Astrocyte of the spinal cord (primary cell): Measurements from ENCODE around the gene FPGS.

Experiments used
- DNase-seq: peaks from one replicate; pipeline ENCODE4 v3.0.0; 2011; ENCODE audit warnings: low read depth, low spot score
- H3K4me3 ChIP-seq: 2 replicates; pipeline ENCODE4 v1.5.1; 2011; ENCODE audit warnings: low read depth, mild to moderate bottlenecking, low read length, moderate library complexity
- CTCF ChIP-seq: IDR thresholded peaks from 2 replicates; pipeline ENCODE4 v1.5.1; 2012; ENCODE audit warnings: low read depth, mild to moderate bottlenecking, low read length, inconsistent platforms
- in situ Hi-C: cut with HindIII; loops from 2 replicates; pipeline ENCODE4 v1.10.0; 2017; ENCODE audit warnings: low sequenced_read_pairs

The FPGS gene

GRCh38 chr9:127802576-127803443 is at the start of gene FPGS:
FPGS (plus strand) TSS chr9:127802882; CDS start chr9:127802925, 43 bp downstream.
- DNase-seq = peak; percentile 88
- no peak for TF ChIP-seq CTCF
- peak within 1 kb of the TSS; percentile 91 for H3K4me3 ChIP-seq
- in situ Hi-C loops = no loop called here

- no peak for DNase-seq
- in situ Hi-C loops = no loop called here
- no peak overlapping the region for H3K4me3 ChIP-seq
- TF ChIP-seq CTCF = no peak
Observed at GRCh38 chr9:127753148-127753547, 49.5 kb upstream of the FPGS start.

- DNase-seq = no peak
- H3K4me3 ChIP-seq = no peak overlapping the region
- no peak for TF ChIP-seq CTCF
- in situ Hi-C loops = no loop called here
Observed at GRCh38 chr9:127753622-127754021, 49.1 kb upstream of the FPGS start.

- DNase-seq = no peak
- in situ Hi-C loops = no loop called here
- TF ChIP-seq CTCF = no peak
- H3K4me3 ChIP-seq = no peak overlapping the region
Observed at GRCh38 chr9:127754099-127755060, 48.3 kb upstream of the FPGS start.

- DNase-seq = no peak
- TF ChIP-seq CTCF = no peak
- no peak overlapping the region for H3K4me3 ChIP-seq
- in situ Hi-C loops = no loop called here
Observed at GRCh38 chr9:127755061-127756060, 47.3 kb upstream of the FPGS start.
